Glomerular visceral epithelial cell (primary cell): ENCODE data around the gene CNTN4.

Source experiments
- DNase-seq: peaks from one replicate; pipeline ENCODE4 v3.0.0-alpha.2; 2016; ENCODE audit errors: extremely low spot score

CNTN4 gene

DNA sequence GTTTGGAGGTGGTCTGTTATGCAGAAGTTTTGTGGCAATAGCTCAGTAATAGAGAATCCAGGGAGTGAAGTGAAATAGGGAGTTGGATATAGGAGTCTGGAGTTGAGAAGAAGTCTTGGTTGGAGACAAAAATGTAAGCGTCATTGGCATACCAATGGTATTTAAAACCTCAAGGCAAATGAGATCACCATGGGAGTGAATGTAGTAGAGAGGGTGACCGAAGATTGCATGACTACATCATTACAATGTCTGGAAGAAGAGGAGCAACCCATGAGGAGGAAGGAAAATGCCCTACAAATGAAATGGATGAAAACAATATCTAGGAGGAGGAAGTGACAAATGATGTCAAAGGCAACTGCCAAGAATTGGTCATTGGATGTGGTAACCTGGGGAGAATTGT lies 54.4 kb downstream of the CNTN4 start:
- DNase-seq: no peak

DNA sequence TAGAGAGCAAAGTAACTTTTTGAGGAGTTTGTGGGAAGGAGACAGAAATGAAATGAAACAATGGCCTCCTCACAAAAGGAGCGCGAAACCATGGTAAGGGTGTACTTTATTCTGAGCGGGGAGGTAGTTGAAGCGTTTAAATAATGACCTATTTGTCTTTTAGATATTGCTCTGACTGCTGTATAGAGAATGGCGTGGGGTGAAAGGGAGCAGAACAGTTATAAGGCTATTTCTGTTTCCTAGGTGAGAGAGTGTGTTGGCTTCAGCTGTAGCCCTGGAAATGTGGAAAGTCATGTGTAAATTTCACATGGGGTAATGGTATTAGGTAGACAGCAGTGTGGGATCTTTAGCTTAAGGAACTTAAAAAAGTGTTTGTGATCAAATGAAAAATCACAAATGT lies 54.9 kb downstream of the CNTN4 start:
- no peak for DNase-seq

DNA sequence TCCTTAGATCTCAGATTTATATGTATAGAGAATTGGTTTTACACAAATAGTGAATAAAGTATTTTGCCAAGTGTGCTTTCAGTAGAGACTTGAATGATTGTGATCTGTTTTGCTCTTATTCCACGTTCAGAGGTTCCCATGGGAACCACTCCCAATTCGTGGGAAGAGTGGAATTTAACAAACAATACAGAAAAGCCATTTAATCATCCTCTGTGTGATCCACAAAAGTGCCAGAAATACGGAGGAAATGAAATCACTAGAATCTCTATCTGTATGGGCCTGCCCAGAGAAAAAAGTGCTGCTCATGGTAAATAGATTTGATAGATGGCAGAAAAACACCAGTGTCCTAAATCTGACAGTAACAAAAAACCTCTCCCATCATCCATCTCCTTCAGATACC lies 56.0 kb downstream of the CNTN4 start:
- no peak for DNase-seq

DNA sequence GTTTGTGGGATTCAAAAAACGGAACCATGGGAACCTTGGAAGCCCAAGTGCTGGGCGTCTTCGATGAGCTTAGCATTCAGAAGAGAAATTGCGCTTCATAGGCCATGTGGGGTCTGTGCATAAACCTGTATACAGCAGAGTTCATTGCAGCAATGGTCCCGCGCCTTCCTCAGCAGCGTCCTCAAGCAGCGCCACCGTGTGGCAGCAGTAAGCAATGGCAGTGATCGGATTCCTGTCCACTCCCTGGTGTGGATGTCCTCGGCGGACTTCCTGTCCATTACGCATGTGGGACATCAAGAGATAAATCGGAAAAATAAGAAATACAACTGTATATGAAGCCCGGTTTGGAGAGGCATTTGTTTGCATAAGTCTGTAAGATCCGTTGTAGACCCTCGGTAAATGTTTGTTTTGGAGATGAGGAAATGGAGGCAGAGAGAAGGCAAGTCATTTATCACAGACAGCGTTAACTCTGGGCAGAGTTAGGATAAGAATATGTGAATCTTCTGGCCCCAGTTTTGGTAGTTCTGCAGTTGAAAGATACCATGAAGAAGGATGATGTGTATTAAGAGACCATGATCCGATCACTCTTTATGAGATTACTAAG lies 57.7 kb downstream of the CNTN4 start:
- DNase-seq: no peak

DNA sequence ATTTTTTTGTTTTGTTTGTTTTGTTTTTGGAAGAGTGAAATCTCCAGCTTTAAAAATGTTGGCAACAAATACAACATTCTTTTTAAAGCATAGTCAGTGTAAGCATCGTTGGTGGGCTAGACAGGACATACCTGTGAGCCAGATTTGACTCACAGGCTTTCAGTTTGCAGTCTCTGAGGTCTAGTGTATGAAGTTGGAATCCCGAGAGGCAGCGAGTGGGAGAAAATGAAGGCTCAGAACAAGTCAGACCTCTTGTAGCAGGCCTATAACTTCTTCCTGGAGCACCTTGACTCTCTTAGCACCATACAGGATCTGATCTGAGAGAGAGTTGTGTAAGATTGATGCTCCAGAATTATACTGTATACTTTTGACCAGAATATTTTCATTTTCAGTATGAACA lies 60.2 kb downstream of the CNTN4 start:
- DNase-seq: no peak

DNA sequence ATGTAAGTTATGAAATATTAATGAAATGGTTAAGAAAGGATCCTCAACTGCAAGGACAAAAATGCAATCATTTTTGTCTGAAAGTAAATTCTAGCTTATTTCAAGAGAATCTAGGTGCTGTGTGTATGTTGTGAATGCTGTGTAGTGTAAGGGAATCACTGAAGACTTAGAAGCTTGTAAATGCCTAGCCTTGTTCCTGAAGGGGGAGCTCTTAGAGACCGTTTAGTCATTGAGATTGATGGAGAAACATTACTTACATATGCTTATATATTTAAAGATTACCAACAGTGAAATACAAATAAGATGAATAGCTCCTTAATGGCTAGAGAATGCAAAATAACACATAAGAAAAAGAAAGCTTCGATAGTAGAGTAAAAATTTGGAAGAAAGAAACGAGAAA lies 67.9 kb downstream of the CNTN4 start:
- DNase-seq: no peak

DNA sequence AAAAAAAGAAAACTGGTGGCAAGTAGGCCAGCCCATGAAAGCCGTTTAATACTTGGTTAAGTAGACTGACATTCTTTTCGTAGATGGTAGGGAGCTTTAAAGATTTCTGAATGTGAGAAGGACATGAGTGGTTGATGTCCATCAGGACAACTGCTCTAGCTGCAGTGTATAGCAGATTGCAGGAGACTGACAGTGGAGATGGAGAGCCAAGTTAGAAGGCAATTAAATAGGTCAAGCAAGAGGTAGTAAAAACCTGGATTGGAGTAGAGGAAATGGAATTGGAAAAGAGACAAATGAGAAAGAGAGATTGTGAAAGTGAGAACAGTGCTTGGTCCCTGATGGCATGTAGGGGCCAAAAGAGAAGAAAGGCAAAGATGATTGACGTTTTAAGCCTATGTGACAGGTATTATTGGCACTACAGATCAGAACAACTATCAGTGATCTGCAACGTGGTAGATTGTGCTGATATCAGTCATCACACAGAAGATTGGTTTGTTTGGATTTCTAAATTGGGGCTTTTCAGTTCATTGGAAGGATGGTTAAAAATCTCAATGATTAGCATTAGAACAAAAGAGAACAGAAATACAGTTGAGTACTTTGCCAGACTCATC lies 74.0 kb downstream of the CNTN4 start:
- DNase-seq: no peak

DNA sequence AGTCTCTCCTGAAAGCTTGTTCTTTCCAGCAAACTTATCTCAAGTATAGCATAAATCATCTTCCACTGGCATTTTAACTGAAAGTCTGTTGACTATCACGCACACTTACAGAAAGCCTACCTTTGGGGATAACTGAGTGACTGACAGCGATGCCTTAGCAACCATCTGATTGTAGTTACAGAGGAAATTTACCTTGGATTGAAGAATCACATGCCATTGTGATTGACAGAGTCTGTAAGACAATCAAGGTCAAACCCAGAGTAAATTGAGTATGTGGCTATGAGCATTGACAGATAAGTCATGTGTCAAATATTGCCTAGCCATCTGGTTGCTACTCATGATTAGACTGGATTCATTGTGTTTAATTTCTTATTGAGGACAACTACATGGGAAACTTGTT lies 82.0 kb downstream of the CNTN4 start:
- DNase-seq: no peak

DNA sequence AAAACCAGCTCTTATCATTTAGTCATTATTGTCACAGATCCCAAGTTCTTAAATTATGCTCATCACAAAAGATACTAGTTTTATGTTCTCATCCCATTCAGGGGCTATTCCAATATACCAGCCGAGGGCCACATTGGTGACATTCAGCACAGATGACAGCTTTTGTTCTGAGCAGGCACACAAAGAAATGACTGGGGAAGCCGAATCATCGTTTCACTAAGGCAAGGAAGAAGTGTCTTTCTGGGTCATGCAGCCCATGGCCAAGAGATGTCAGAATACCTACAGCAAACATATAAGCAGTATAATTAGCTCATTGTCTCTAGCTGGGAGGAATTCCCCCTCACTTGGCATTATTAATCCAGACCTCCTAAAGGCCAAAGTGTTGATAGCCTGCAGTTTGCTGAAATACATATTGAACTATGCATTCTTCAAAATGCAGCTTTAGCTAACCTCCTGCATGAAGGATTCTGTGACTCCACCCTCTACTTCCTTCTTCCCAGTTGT lies 100.2 kb downstream of the CNTN4 start:
- no peak for DNase-seq

DNA sequence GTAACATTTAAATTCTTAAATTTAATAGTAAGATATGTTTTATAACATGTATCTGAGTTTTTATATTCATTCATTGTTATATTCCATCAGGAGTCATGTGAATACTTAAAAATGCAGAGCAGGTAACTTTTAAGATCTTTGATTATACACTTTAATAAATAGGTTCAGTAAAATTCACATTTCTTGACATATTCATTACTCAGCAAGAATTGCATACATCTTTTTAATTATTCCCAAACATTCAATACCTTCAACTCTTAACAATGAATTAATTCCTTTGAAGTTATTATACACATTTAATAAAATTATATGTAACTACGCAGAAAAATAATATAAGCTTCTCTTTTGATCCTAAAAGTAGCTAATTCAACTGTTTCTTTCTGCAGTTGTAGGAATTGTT lies 105.4 kb downstream of the CNTN4 start:
- DNase-seq: no peak

DNA sequence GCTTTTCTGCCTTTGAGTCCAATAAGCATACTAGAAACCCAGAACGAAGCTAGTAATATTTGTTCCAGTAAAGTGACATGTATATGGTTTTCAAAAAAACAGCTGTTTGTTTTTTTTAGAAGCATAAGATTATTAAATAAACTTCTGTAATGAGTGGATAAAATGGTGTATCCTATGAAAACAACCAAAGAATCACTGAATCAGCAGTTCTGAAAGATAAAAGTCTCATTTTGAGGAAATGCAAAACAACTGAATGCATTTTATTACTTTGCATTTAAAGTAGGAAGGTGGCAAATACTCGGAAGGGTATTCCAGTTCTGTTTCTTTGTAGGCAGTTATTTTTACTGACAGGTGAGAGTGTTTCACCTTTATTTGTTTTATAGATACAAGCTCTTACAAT lies 107.0 kb downstream of the CNTN4 start:
- no peak for DNase-seq

DNA sequence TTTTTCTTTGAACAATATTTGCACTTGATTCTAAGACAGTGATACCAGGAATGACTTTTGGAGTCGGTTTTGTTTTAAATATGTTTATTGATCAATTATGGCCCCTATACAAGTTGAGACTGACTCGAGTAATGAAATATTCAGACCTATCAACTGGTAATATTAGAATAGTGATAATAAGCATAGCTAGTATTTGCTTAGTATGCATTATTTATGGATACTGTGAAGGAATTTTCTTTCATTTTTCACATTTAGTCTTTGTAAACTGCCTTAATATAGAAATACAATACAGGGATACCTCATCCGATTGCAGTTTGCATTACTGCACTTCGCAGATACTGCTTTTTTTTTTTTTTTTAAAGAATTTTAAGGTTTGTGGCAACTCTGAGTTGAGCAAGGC lies 107.9 kb downstream of the CNTN4 start:
- no peak for DNase-seq

DNA sequence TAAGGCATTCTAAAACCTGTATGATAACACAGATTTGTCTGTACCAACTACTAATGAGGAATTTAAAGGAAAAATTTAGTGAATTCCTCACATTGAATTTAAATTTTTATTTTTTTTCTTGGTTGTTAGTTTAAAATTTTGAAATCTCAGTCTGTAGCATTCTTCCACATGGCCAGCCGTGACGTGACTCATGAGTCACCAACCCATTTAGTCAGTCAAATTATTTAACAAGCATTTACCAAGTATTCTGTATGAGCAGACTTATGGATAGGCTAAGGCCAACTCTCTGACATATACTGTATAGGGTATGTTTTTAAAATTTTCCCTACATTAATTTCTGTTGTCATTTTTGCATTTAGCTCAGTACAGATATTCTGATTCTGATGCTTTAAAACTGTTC lies 112.9 kb downstream of the CNTN4 start:
- DNase-seq: no peak

DNA sequence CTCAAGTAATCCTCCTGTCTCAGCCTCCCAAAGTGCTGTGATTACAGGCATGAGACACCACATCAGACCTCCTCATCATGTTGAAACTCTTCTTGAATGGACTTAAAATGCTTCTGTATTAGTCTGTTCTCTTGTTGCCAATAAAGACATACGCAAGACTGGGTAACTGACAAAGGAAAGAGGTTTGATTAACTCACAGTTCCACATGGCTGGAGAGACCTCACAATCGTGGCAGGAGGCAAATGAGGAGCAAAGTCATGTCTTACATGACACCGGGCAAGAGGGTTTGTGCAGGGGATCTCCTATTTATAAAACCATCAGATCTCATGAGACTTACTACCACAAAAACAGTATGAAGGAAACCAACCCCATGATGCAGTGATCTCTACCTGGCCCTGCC lies 113.5 kb downstream of the CNTN4 start:
- no peak for DNase-seq

DNA sequence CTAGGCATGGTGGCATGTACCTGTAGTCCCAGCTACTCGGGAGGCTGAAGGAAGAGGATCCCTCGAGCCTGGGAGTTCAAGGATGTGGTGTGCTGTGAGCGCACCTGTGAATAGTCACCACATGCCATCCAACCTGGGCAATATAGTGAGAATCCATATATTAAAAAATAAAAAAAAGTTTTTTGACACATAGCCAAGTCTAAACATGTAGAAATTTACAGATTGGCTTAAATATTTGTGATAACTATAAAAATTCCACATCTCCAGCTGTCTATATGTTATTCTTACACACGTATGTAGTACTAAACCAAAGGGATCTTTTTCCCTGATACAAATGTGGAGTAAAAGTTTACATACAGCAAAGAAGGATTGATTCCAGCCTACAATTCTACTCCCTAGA lies 119.7 kb downstream of the CNTN4 start:
- DNase-seq: no peak

DNA sequence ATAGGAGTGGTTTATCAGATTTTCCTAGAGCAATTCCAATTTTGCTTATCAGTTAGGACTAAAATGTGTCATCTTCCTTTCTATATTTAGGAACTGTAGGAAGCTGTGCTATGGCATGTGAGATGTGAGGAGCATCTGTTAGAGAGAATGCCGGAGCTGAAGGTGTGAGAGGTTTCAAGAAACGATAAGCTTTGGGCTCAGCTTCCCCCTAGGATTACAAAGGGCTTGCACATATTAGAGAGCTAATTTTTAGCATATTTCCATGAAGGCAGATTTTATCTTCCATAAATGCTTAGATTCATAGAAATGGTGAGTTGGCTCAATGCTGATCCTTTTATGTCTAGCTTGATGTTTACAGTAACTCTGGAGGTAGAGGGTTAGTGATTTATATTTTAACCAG lies 120.2 kb downstream of the CNTN4 start:
- no peak for DNase-seq

DNA sequence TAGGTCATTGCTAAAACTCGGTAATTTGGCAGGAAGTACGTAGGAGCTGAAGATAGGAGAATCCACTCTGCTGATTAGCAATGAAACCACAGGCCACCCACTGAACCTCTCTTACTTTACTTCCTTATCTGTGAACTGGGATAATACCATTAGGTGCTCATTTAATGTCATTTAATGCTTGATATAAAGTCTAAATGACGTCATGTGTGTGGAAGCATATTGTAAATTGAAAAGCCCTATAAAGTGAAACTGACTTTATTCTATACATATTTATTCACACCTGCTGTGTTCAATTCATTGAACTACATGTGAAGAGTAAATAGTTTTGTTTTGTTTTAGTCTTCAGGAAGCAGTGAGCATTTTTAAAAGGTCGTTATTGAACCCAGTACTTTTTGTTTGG lies 137.5 kb downstream of the CNTN4 start:
- DNase-seq: no peak

DNA sequence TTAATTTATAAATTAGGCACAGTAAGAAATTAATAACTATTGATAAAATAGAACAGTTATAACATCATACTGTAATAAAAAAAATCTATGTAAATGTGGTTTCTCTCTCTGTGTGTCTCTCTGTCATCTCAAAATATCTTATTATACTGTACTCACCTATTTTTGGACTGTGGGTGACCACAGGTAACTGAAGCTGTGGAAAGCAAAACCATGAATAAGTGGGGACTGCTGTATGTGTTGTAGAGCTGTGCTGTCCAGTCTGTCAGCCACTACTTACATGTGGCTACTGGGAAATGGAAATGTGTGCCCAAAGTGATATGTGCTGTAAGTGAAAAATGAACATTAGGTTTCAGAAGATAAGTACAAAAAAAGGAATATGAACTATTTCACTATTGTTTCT lies 145.5 kb downstream of the CNTN4 start:
- DNase-seq: no peak

DNA sequence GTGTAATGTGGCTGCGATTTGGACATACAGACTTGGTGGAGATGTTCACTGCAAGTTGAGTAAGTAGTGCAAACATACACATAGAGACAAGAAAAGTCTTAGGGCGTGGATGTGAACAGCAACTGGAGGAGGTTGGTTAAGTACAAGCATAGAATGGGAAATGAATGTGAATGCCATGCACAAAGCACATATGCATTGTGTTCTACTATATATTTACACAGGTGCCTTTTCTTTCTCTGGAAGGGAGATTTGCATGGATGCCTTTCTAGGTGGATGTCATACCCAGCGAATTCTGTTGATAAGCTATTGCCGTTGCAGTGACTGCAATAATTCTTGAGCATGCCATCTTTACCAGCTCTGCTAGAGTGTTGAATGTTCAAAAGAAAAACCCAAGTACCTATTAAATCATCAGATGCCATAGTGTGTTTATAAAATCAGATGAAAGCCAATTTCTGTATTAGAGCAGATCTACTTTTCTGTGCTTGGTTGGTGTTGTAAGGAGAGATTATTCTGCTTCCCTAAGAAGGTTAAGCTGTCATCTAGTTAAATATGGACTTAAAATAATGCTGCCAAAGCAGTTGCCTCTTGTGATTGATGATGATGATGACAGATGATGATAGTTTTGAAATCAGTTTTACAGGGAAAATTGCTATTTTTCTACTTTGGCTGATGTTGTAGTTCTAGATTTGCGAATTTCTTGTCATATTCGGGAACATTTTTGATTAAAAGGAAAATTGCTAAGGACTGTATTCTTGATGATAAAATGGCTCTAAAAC lies 148.4 kb downstream of the CNTN4 start:
- no peak for DNase-seq

DNA sequence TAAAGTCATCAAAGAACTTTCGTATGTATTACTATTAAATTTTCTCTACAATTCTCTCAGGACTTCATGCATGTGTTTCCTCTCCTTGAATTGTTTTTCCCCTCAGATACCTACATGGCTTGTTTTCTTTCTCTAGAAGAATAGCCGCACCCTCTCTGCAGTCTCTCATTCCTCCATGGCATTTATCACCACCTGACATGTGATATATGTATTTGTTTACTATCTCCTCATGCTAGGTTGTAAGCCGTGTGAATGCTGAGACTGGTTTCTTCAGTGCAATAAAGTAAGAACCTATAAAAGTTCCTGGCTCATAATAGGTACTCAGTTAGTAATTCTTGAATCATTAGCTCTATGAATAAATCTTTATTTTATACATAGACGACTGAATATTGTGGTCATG lies 149.2 kb downstream of the CNTN4 start:
- DNase-seq: no peak

DNA sequence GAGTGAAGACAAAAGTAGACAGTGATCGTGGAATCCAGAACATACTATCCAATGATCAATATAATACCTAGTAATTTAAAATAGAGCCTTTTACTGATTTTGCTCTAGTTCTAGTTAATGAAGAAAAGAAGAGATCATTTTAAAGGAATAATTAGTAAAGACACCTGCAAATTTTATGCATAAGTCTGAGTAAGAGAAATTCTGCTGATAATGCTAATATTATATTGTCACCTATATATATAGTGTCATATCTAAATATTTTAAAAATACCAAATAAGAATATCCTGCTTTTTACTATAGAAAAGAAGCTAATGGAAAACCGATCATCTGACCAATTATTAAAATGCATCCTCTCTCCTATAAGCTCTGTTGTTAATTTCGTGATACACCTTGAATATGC lies 152.1 kb downstream of the CNTN4 start:
- DNase-seq: no peak

DNA sequence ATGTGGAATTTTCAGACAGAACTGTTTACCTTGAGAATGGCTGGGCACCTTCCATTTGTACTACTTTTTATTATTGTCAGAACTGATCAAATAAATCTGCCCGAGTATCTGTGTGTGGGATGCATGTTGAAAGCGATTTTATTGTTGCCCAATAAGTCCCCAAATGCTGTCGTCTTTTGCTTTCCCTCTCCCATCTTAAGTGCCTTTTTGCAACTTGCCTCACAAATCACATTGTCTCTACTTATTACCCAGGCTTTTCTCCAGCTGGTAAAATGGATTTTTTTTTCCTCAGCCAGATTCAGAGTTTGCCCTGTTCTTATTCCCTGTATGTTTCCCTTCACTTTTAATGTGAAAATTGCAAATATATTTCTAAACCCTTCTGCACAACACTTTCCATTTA lies 163.1 kb downstream of the CNTN4 start:
- DNase-seq: no peak

DNA sequence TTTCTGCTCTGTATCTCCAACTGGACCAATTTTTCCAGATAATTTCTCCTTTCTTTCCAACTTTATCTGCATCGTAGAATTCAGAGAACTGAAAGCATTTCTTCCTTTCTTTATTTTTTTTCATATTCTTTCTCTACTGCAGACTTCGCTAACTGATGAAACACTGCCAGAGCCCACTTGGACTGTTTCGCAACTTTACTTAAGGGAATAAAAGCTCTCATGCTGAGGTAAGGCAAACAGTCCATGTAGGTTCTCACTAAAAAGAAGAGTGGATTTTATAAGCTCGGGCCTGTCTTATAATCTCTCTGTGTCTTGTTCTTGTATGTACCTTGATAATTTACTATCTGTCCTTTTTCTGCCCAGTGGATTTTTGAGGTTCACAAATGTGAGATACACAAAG lies 163.5 kb downstream of the CNTN4 start:
- DNase-seq: no peak
